Thyroid gland (tissue), 4 donors: Measurements from ENCODE around the gene NEUROD6. TPM values are rescaled to one million over a fixed set of nuclear protein-coding genes. Genes with fewer than 3 reads are reported as not detected.

Source experiments
- DNase-seq, 2 donors: peaks; one replicate each; pipeline ENCODE4 v3.0.0-alpha.2; 2019
- H3K27ac ChIP-seq, 3 donors: fragments of 200-600 bp; sonication (generic); 1 replicate in 2 of 3; 2 replicates in 1 of 3; pipeline ENCODE4 v1.5.1; 2016 to 2019; ENCODE audit warnings: mild to moderate bottlenecking in 1 of 3, moderate library complexity in 1 of 3
- H3K27me3 ChIP-seq: fragments of 200-600 bp; sonication (generic); one replicate; pipeline ENCODE4 v1.5.1; 2019
- H3K36me3 ChIP-seq, 2 donors: fragments of 200-600 bp; sonication (generic); one replicate each; pipeline ENCODE4 v1.5.1; 2016 to 2019
- H3K4me1 ChIP-seq, 2 donors: fragments of 200-600 bp; sonication (generic); one replicate each; pipeline ENCODE4 v1.5.1; 2017 to 2019
- H3K4me3 ChIP-seq, 3 donors: fragments of 200-600 bp; sonication (generic); replicated peaks in 1 of 3; 1 replicate in 2 of 3; 2 replicates in 1 of 3; pipeline ENCODE4 v1.5.1; 2016; ENCODE audit warnings: mild to moderate bottlenecking in 1 of 3
- H3K9me3 ChIP-seq: fragments of 200-600 bp; sonication (generic); one replicate; pipeline ENCODE4 v1.5.1; 2017
- POLR2A ChIP-seq, 2 donors: fragments of 450-650 bp; IDR thresholded peaks; one replicate each; pipeline ENCODE4 v1.6.1; 2017; ENCODE audit warnings: antibody characterized with exemption in 2 of 2, mild to moderate bottlenecking in 2 of 2, moderate library complexity in 1 of 2
- WGBS, 2 donors: methylation state at CpG; one replicate each; pipeline ENCODE4 v1.1.5; 2017; 5-methylcytosine and 5-hydroxymethylcytosine counted together
- intact Hi-C: fragments of 100-400 bp; cut with DNase I; formaldehyde crosslinking; loops from one replicate; pipeline ENCODE4 v1.15.1; 2023
- total RNA-seq, 4 donors: library from RNA; depleted of rRNA; stranded (reverse); fragments of >200 nt; gene quantifications; one replicate each; pipeline ENCODE4 v1.2.3, GENCODE V29; 2016
- TF ChIP-seq, protein P1 (sequence below), 6 experiments: fragments of 200-600 bp in 3 of 6; fragments of 450-650 bp in 3 of 6; sonication (generic) in 3 of 6; IDR thresholded peaks; one replicate each; pipeline ENCODE4 v1.5.1; 2016 to 2019; ENCODE audit warnings: antibody characterized with exemption in 6 of 6, mild to moderate bottlenecking in 2 of 6, inconsistent platforms in 1 of 6, moderate library complexity in 1 of 6

The NEUROD6 gene
- total RNA-seq, 4 donors from 2014 or later, result not detected

DNA sequence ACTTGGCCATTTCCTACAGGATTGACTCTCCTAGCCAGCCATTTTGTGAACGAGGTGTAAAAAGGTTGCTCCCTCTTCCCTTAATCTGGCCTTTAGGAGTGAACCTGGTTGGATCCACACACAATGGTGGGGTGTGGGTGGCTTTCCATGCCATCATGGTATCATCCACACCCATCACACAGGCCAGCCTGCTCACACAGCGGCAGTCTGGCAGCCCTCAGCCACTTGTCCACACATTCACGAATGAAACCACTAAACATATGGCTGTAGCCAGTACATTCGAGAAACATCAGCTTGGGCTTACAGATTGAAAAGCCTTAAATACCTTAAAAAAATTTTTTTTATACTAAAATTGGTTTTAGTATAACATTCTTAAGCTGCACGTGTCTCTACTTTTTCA is 31.9 kb downstream of the NEUROD6 start:
- no peak overlapping the region for H3K27ac ChIP-seq
- WGBS, 2 donors, result 84 to 89% methylated on average over 5 of the region's 5 CpGs
- H3K9me3 ChIP-seq, result no peaks in the 10 kb centered on the region
- no peaks in the 10 kb centered on the region for H3K4me1 ChIP-seq
- intact Hi-C loops, result no loop called here
- TF ChIP-seq POLR2A (IDR thresholded peaks at IDR 0.05), result no peak
- TF ChIP-seq, protein P1, sequence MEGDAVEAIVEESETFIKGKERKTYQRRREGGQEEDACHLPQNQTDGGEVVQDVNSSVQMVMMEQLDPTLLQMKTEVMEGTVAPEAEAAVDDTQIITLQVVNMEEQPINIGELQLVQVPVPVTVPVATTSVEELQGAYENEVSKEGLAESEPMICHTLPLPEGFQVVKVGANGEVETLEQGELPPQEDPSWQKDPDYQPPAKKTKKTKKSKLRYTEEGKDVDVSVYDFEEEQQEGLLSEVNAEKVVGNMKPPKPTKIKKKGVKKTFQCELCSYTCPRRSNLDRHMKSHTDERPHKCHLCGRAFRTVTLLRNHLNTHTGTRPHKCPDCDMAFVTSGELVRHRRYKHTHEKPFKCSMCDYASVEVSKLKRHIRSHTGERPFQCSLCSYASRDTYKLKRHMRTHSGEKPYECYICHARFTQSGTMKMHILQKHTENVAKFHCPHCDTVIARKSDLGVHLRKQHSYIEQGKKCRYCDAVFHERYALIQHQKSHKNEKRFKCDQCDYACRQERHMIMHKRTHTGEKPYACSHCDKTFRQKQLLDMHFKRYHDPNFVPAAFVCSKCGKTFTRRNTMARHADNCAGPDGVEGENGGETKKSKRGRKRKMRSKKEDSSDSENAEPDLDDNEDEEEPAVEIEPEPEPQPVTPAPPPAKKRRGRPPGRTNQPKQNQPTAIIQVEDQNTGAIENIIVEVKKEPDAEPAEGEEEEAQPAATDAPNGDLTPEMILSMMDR (IDR thresholded peaks at IDR 0.05), result no peak
- H3K27me3 ChIP-seq, result no peaks in the 10 kb centered on the region
- no peaks in the 10 kb centered on the region for H3K36me3 ChIP-seq
- no peak for DNase-seq
- H3K4me3 ChIP-seq, result no peak overlapping the region

DNA sequence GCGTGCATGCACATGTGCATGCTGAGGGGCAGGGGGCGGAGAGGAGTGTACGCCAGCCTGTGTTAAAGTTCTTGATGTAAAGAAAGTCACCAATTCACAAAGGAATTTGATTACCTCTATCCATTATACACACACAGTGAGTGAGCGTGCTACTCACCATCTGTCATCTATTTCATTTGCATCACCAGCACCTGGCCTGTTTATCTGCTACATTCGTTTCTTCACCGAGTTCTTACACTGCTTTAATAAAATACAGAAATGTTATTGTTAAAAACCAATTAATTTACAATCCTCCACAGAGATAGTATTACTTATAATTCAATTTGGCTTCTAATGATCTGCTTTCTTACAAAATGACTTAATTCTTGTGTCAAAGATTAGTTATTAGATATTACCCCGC is 32.6 kb downstream of the NEUROD6 start:
- 85 to 87% methylated on average over 7 of the region's 7 CpGs for WGBS, 2 donors
- H3K27ac ChIP-seq, result no peak overlapping the region

DNA sequence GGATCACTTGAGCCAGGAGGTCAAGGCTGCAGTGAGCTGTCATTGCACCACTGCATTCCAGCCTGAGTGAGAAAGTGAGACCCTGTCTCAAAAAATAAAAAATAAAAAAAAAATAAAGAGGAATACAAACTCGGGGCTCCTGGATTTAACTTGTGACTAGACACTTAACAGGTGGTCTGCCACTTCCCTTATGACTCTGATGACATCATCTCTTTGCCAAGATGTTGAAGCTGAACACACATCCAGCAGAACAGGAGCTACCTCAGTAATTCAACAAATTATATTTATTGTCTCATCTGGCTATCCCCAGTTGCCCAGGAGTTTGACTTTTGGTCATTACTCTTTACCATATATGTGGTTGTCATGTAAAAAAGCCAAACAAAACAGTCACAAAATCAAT is 35.3 kb downstream of the NEUROD6 start:
- Histone ChIP-seq H3K27ac (no peak overlapping the region), H3K4me3 (no peak overlapping the region), H3K27me3 (no peaks in the 10 kb centered on the region), H3K4me1 (no peaks in the 10 kb centered on the region), H3K9me3 (no peaks in the 10 kb centered on the region), H3K36me3 (no peaks in the 10 kb centered on the region)
- TF ChIP-seq, protein P1 (IDR thresholded peaks at IDR 0.05), result no peak
- TF ChIP-seq POLR2A (IDR thresholded peaks at IDR 0.05), result no peak
- WGBS, 2 donors, result 73 to 82% methylated on average over 1 of the region's 1 CpG
- intact Hi-C loops, result no loop called here
- no peak for DNase-seq

More for the DNA sequence above, 32.6 kb downstream of the NEUROD6 start:
- Histone ChIP-seq H3K27me3 (no peaks in the 10 kb centered on the region), H3K36me3 (no peaks in the 10 kb centered on the region), H3K4me3 (no peak overlapping the region), H3K9me3 (no peaks in the 10 kb centered on the region), H3K4me1 (no peaks in the 10 kb centered on the region)
- intact Hi-C loops, result no loop called here
- no peak for TF ChIP-seq POLR2A (IDR thresholded peaks at IDR 0.05)
- TF ChIP-seq, protein P1 (IDR thresholded peaks at IDR 0.05), result no peak
- no peak for DNase-seq

DNA sequence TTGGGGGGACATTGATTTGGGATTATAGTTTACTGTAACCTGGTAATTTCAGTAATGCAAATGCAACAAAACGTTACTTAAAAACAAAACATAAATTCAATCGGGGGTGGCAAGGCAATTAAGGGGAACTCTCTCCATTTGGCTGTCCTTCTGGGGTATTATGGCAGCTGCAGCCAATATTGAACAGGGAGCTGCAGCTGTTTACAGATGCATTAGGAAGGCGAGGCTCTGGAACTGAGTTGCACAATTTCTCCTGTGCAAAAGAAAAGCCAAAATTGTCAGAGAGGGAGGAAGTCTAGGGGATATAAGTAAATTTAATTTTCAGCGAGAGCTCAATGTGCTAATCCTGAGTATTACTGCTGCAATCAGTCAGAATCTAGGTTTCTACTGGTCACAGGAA is 36.1 kb downstream of the NEUROD6 start:
- no peaks in the 10 kb centered on the region for H3K36me3 ChIP-seq
- 67 to 76% methylated on average over 4 of the region's 4 CpGs for WGBS, 2 donors
- no peak for TF ChIP-seq POLR2A (IDR thresholded peaks at IDR 0.05)
- TF ChIP-seq, protein P1 (IDR thresholded peaks at IDR 0.05), result no peak
- no peak overlapping the region for H3K4me3 ChIP-seq
- no peaks in the 10 kb centered on the region for H3K27me3 ChIP-seq
- intact Hi-C loops, result no loop called here
- no peak overlapping the region for H3K27ac ChIP-seq
- H3K4me1 ChIP-seq, result no peaks in the 10 kb centered on the region
- DNase-seq, result no peak
- no peaks in the 10 kb centered on the region for H3K9me3 ChIP-seq

DNA sequence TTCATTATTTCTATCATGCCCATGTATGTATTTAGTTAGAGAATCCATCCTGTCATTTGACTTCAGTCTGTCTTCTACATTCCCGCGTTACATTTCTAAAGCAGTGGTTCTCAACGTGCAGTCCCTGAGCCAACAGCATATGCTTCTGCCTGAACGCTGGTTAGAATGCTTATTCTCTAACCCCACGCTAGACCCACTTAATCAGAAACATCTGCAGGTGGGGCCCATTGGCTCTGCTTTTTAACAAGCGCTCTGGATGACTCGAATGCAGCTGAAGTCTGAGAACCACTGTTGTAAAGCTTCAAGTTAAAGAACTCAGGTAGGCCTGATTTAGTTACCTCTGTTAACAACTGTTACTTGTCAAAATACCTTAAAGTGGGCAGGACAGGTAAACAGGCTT is 38.2 kb downstream of the NEUROD6 start:
- no peaks in the 10 kb centered on the region for H3K4me1 ChIP-seq
- 69 to 78% methylated on average over 7 of the region's 7 CpGs for WGBS, 2 donors
- intact Hi-C loops, result no loop called here

More for the DNA sequence above, 38.2 kb downstream of the NEUROD6 start:
- H3K27me3 ChIP-seq, result no peaks in the 10 kb centered on the region
- no peak overlapping the region for H3K27ac ChIP-seq
- TF ChIP-seq, protein P1 (IDR thresholded peaks at IDR 0.05), result no peak
- TF ChIP-seq POLR2A (IDR thresholded peaks at IDR 0.05), result no peak
- no peak overlapping the region for H3K4me3 ChIP-seq
- no peak for DNase-seq
- no peaks in the 10 kb centered on the region for H3K36me3 ChIP-seq
- H3K9me3 ChIP-seq, result no peaks in the 10 kb centered on the region
